ENCODE measurements around the gene GJB1.
A peak's percentile ranks its signal among the peaks of the same experiment; 100 is the strongest.
"Not testable (repeated sequence)": the region's sequence is repeated elsewhere in the genome, so short reads cannot be mapped to it uniquely, and the experiment has no call there.

GJB1 gene

DNA sequence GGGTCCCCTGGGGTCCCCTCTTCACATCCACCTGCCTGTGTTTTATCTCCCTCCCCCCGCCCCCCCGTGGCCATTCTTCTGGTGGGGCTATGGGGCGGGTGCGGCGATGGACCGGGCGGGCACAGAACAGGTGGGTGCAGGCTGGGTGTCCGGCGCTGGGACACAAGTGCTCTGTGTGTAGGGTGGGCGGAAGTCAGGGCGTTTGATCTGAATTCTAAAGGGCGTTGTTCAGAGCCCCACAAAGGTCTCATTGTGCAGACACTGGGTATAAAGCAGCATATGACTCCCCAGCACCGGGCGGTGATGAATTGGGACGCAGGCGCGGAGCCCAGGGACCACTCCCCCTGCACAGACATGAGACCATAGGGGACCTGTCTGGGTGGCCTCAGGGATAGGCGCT lies at the start of gene GJB1:
GJB1 (plus strand) TSS at position 296 of the 400 bp plus-strand sequence. CDS start 484 bp downstream, outside the sequence.
- no peak for DNase-seq

DNA sequence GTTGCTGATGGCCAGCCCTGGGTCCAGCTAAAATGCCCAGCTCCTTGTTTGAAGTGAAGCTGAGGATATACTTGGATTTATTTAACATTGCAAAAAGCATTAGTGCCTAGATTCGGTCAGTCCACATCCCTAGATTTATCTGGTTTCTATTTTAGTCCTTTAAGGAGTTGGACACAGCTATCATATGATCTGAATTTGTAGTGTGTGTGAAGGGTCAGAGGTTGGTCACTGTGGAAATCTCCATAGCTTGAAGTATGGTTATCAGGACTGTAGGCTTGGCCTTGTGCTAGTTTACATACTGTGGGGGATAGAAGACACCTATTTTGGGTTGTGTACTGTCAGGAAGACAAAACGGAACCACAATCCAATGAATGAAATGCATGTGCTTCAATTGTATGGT lies 49.6 kb upstream of the GJB1 start:
- DNase-seq: no peak

DNA sequence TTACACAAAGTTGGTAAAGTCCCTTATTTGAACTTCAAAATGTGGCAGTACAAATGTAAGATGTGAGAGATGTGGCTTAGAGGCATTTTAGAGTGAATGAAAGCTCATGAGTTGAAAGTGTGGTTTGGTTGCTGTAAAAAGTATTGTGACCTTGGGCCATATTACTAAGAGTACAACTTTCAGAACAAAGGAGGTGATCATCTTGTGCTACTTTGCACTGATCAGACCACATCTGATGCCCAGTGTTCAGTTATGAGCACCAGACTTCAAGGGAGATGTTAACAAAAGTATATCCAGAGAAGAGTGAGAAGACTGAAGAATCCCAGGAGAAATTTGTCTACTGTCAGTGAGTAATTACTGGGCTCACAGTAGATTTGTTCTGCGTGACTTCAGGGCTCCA lies 48.2 kb upstream of the GJB1 start:
- no peak for DNase-seq

DNA sequence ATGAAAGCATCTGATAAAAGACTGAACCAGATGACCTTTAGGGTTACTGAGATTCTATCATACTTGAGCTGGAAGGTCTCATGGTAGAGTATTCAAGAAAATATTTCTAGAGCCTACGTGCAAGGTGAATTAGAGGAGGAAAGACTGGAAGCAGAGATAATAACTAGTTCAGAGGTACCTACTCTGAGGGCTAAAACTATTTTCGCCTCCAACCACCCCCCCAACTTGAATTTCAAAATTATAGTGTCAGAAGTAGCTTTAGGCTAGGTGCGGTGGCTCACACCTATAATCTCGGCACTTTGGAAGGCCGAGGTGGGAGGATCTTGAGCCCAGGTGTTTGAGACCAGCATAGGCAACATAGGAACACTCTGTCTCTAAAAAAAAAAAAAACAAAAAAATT lies 47.5 kb upstream of the GJB1 start:
- no peak for DNase-seq

DNA sequence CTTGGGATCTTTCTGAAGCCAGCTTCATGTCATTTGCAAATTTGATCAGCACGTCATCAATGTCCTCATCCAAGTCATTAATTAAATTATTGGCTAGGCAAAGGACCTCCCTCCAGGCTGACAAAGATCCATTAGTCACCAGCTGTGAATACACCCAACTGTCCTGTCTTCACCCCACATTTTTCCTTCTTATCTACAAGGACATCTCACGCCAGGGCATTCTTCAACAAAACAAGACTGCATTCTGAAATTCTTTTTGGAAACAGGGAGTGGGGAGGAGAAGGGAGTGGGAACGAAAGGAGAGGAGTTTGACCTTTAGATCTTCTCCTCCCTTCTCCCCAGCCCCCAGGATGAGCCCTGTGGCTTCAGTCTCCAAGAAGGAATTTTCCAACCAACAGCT lies 45.7 kb upstream of the GJB1 start:
- DNase-seq: no peak

DNA sequence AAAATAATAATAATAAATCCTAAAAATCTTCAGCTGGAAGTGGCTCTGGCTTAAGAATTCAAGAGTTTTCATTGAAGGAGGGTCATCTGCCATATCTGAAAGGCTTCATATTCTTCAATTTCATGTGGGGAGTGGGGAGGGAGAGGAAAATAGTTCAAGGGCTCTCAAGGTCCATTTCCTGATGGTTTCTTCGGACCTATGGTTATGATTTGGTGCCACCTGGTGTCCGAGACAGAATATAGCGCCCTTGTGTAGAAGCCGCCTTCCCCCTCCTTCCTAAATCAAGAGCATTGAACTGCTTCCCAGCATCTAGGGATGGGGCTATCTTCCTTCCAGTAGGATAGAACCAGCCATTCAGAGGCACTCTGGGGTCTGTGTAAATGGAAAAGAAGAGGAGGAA lies 44.1 kb upstream of the GJB1 start:
- peak; percentile 44 for DNase-seq

DNA sequence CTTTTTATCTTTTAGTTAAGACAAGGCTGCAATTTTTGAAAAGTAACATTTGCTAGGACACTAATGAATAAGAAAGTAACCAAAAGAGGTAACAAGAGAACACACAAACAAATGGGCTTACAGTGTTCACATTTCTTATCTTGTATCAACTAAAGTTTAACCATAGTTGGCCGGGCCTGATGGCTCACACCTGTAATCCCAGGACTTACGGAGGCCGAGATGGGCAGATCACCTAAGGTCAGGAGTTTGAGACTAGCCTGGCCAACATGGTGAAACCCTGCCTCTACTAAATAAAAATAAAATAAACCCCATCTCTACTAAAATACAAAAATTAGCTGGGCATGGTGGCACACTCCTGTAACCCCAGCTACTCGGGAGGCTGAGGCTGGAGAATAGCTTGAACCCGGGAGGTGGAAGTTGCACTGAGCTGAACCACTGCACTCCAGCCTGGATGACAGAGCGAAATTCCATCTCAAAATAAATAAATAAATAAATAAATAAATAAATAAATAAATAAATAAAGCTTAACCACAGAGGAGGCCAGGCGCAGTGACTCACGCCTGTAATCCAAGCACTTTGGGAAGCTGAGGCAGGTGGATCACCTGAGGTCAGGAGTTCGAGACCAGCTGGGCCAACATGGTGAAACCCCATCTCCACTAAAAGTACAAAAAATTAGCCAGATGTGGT lies 42.3 kb upstream of the GJB1 start:
- DNase-seq: not testable (repeated sequence)

DNA sequence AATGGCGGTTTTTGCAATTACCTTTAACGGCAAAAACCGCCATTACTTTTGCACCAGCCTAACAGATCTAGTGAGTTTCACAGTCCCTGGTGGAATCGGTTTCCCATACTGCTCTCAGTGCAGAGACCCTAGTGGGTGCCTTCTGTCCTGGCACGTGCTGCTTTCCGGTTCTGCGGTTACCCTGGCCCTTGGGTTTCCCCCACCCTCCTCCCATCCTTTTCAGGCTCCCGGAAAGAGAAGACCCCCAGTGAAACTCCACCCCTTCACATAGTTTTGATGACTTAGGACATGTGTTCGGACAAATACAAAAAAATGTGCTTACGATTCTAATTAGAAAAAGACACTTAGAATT lies 41.5 kb upstream of the GJB1 start:
- peak; percentile 64 for DNase-seq

DNA sequence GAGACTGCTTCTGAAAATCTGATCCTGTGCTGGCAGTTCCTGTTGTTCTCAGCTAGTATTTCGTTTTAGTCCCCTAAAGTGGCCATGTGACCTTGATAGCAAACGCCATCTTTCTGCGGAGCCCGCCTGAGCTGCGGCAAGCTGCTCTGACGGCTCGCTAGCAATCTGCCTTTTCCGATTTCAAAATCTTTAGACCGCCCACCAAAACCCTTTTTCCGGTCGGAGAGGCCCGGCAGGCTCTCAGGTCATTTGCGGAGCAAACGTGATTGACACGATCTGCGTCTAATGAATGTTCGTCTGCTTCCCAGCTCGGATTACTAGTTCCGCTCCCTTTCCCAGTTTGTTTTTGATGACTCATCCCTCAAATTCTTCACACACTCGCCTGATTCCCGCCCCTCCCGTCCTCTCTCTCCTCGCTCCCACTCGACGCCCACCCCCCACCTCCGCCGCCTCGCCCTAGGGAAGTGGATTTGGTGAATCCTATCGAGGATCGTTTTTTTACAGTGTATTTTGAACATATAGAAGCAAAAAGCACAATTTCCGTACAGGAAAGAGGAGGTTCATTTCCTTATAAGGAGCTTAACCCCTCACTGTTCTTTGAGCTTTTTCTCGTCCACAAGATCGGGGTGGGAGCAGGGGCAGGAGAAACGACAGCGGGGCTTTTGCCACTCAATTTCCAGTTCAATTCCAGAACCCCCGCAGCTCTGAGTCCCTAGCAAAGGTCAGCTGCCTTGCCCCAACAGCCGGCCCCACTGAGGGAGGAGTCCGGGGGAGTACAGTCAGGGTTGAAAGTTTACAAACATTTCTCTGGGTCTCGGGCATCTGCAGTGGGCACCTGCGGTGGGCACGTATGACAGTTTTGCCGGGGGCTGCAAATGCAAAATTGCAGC lies 40.9 kb upstream of the GJB1 start:
- peak; percentile 85 for DNase-seq

DNA sequence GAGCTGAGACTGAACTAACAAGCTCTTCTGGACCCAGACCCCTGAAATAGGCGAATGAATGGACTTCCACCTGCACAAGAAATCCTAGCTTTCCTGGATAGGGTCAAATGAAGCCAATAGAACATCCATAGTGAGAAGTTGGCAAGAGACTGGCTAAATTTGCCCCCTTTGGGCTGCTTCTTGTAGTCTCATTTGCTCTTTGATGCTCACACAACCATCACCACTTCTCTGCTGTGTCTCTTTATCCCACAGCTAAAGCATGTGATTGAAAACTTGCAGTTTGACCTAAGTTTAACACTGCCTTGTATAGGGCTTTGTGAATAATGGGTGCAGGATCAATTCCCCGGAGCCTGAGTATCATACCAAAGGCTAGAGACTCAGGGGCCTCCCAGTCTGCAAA lies 40.2 kb upstream of the GJB1 start:
- no peak for DNase-seq

DNA sequence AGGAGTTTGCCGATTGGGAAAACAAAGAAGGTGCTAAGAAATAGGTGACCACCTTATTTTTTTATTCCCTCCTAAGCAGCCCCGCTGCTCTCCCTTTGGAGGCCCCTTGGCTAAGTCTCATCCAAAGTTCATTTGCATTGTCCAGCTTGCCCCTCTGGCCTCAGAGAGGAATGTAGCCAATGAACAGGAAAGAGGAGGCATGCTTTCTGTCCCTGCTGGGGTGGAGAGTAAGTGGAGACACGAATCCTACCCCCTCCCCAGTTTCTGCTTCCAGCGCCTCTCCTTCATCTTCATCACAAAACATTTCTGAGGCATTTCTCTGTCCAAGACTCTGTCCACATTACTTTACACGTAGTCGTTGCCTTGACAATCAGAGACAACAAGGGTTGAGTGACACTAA lies 39.7 kb upstream of the GJB1 start:
- DNase-seq: no peak

DNA sequence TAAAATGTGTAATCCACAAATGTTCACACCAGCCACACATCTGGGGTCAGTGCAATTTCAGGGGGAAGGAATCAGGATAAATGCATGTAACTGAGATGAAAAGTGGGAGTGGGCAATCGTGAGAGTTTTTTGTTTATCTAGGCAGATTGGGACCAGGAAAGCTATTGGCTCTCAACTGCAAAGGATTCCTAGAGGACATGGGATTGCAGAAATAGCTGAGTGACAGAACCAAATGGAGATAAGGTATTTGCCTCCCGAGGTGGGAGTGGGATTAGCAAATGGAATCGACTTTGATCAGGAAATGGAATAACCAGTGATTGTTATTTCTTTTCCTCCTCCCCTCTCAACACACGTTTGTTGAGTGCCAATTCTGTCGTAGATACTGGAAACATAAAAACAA lies 38.9 kb upstream of the GJB1 start:
- no peak for DNase-seq

DNA sequence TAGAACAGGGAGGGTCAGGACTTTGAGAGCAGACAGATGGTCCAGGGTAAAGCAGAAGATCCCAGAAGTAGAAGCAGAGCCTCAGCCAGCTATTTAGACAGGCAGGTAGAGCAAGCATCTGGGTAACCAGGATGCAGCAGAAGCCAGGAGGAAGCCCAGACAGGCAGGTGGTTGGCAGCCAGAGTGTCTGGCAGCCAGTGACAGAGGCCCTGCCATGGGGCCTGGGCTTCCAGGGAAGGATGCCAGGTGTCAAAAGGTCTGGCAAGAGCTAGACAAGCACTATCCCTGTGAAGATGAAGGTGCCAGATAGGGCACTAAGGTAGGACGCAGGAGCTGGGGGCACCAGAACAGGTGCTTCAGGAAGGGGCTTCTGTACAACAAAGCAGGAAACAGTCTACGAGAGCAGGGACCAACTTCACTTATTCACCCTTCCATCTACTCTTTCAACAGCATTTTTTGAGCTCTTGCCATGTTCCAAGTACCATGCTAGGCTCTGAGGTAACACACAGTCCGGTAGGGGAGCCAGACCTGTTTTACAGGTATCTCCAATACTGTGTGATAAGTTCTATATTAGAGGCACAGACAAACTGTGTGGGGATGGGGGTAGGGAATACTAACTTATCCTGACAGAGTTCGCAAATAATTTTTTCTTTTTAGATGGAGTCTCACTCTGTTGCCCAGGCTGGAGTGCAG lies 38.1 kb upstream of the GJB1 start:
- DNase-seq: no peak

DNA sequence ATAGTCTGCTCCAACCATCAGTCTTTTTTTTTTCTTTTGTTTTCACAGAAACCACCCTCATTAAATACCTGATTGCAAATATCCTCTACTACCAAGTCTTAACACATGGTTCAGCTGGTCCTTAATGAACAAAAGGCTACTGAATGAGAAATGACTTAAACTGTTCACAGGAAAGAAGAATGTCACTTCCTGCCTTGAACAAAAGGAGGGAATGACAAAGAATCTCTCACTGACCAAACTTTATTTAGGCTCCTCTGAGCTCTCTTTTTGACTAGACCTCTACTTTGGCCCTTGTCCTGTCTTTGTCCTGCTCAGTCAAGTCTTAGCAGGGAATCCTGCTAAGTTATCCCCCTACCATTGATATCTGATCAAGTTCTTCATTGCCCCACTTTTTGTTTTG lies 31.8 kb upstream of the GJB1 start:
- no peak for DNase-seq

DNA sequence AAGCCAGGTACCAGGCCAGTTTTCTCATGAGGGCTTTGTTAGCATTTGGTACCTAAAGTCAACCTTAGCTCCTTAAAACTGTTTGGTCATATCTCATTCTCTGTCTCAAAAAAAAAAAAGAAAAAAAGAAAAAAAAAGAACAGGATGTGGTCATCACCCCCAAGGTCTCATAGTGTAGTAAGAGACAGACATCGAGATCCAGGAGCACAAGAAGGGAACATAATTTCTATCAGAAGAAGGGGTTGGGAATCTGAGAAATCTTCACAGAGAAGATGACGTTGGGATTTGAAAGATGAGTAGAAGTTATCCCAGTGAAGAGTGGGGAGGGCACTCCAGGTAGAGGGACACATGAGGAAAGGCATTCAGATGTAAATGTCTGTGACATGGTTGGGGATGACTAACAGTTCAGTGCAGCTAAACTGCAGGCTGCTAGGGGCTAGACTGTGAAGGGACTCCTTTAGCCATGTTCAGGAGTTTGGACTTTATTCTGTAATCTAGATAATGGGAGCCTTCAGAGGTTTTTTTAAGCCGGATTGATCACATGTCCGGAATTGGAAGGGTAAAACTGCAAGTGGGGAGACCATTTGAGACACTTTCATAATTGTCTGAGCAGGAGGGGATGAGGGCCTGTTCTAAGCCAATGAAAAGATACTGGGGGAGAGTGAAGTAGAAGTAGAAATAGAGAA lies 26.9 kb upstream of the GJB1 start:
- peak; percentile 21 for DNase-seq

DNA sequence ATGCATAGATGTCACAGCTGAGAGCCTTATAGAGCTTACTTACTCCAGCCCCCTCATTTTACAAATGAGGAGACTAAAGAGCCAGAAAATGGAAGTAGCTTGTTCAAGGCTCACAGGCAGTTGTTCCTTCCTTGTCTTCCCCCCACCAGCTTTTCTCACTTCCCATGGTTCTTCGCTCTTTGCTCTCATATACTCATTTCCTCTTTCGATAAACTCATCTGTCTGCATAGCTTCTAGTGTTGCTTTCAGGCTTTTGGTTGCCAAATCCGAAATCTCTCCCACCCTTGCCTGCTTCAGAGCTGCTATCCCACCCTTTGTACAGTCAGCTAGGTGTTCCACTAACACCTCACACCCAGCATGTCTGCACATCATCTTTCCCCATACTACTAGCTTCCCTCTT lies 25.0 kb upstream of the GJB1 start:
- peak; percentile 5 for DNase-seq

DNA sequence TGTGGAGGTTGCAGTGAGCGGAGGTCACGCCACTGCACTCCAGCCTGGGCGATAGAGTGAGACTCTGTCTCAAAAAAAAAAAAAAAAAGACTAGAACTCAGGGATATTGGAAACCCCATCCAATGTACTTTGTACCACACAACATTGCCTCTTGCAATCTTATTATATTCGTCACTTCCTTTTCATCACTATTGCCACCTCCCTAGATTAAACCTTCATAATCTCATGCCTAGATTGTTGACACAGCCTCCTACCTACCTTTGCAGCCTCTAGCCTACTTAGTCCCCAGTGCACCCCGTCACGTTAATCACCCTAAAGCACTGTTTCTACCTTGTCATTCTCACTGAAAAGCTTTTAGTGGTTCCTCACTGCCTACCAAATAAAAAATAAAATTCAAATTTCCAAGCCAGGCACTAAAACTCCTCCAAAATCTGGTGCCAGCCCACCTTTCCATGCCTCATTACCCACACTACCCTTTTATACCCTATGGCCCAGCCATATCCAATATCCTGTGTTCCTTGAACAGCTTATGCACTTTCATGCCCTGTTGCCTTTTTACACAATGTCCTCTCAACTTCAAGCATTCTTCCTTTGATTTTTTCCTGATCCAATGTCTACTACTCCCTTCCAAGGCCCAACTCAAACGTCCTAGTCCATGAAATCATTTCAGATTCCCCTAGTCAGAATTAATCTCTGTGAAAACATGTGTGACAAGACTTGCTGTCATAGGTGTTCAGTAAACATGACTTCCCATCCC lies 23.6 kb upstream of the GJB1 start:
- no peak for DNase-seq

DNA sequence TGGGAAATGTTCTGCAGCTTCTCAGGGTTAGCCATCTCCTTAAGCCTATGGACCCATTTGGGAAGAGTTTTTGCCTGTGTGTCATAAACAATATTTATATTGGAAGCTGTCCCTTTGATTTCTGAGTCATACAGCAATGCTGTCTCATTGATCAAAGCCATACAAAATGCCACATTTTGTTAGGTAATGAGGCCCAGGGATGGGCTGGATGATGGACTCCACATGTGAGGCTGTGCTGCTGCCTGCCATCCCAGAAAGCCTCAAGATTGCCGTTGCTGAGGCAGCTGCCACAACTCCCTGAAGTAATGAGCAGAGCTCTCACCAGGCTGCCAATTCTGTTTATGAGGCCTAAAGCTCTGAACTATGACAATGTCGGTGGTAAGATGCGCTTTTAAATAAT lies 12.2 kb upstream of the GJB1 start:
- DNase-seq: no peak

DNA sequence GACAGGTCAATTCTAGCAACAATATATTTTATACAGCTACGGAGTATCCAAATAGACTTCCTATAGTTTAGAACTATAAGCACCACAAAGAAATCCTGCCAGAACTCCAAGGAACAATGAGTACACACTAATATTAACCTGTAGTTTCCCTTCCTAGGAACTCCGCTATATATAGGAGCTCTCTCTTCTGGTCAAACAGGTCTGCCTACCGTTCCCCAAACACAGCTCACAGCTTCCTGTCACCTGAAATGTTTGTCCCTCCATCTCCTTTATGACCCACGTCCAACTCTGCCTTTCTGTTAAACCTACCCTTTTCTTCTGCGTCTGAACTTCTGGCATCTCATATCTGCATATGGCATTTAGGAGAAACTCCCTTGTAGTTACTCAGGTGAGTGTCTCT lies 10.5 kb upstream of the GJB1 start:
- no peak for DNase-seq

DNA sequence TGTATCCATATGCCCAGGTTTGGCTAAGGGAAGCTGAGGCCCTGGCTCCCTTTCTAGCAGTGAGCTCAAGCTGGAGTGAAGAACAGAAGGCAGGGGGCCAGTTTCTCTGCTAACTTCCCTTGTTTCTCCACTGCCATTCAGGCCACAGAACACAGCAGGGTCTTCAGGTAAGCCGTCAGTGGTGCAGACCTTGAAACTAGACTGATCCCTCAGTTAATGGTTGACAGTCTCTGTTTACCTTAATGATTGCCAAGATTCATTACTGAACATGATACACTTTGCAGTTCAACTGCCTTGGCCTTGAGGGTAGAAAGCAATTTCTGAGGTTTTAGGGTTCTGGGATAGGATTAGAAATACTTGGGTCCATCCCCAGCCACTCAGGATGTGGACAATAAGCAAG lies 8.9 kb upstream of the GJB1 start:
- DNase-seq: no peak

DNA sequence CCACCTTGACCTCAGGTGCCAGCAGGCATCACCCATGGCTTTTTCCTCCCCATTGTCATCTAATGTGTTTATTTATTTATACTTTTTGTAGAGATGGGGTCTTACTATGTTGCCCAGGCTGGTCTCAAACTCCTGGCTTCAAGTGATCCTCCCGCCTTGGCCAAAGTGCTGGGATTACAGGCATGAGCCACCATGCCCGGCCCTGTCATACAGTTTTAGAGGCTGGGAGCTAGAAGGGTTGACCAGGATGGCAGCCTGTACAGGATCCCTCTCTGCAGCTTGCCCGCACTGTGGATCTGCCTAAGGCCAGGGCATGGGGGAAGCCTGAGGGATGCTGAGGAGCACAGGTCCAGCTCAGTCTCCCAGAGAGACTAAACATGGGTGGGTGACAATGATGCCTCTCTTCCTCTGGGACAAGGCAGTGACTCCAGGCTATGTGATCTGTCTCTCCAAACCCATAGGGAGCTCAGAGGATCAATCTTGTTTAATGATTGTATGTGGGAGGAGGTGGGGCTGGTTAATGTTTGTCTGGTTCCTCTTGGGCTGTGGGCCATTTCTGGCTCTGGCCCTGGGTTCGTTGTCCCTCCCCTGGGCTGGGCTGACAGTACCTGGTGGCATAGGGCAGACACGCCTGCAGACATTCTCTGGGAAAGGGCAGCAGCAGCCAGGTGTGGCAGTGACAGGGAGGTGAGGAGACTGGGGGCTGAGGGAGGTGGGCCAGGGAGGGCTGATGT lies 8.3 kb upstream of the GJB1 start:
- no peak for DNase-seq
